Glomerular endothelial cell (primary cell): Measurements from ENCODE around the gene AOPEP. TPM values are rescaled to one million over a fixed set of nuclear protein-coding genes. Genes with fewer than 3 reads are reported as not detected.

Source experiments
- DNase-seq: peaks from one replicate; pipeline ENCODE4 v3.0.0-alpha.2; 2011; ENCODE audit warnings: low read depth, low spot score; ENCODE audit errors: extremely low read depth
- total RNA-seq: library from RNA; depleted of rRNA; stranded (reverse); fragments of >200 nt; gene quantifications from 2 replicates; pipeline ENCODE4 v1.2.3, GENCODE V29; 2015

The AOPEP gene
- total RNA-seq, 1 donor from 2014 or later: 20.7 TPM

GRCh38 chr9:94979904-94980507 is 253.5 kb downstream of the AOPEP start:
- no peak for DNase-seq

DNA sequence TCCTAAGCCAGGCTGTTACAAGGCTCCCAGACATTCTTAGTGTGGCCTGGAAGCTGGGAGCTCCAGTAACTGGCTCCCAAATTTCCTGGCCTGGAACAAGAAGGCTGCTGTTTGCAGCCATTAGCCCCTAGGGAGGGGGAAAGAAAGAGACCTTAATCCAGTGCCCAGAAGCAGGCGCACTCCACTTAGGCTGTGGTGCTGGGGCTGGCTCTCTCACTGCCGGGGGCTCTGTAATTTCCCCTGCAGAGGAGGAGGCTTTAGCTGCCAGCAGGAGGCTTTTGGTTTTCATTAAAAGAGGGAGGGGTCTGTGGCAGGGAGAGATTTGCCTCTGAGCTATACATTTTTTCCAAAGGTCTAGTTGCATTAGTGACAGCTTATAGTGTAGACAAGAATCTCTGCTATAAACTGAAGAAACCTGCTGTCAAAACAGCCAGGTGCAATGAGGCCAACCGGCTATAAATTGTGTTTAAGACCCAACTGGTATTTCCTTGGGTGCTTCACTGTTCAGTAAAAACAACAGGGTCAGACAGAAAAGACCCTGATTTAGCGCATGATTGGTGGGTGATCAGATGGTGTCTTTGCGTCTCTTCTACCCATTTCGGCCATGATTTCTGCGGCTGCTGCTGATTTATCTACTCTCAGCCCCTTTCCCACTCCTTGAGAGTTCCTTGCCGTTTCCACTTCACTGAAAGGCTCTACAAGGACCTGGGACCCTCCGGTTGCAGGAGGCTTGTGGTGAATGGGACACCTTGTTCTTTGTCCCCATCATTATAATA is 254.6 kb downstream of the AOPEP start:
- DNase-seq: no peak

- no peak for DNase-seq
These were observed 255.2 kb downstream of the AOPEP start for GRCh38 chr9:94981723-94982090.

- DNase-seq: no peak
These were observed 255.7 kb downstream of the AOPEP start for GRCh38 chr9:94982211-94982610.

GRCh38 chr9:94983552-94983951 is 257.1 kb downstream of the AOPEP start:
- DNase-seq: no peak

- no peak for DNase-seq
These were observed 258.5 kb downstream of the AOPEP start for GRCh38 chr9:94984891-94985476.

- no peak for DNase-seq
These were observed 259.1 kb downstream of the AOPEP start for GRCh38 chr9:94985649-94986048.

GRCh38 chr9:94987731-94988130 is 261.2 kb downstream of the AOPEP start:
- DNase-seq: no peak

DNA sequence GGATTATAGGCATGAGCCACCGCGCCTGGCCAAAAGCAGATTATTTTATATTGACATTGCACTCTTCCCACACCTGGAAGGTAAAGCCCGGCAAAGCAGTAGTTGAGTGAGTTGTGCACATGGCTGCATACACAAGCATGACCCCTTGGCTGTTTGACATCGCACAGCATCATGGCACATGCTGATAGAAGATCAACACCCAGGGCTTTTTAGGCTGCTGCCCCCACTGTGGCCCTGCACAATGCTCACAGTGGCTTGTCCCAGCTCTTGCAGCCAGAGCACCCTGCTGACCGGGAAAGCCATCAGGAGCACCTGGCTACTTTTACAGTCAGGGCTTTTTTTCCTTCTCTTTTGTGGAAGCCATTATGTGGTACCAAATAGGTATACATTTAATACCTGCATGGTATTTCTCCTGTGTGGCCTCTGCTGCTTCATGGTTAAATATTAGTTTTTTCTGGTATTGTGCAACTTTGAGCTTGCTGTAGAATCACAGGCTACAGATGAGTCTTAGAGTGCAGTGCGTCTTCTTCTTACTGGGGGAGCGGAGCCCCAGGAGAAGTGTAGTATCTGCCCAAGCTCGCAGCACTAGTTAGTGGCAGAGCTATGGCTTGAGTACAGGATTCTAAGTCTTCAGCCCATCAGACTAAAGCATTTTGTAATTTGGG is 264.5 kb downstream of the AOPEP start:
- DNase-seq: no peak

DNA sequence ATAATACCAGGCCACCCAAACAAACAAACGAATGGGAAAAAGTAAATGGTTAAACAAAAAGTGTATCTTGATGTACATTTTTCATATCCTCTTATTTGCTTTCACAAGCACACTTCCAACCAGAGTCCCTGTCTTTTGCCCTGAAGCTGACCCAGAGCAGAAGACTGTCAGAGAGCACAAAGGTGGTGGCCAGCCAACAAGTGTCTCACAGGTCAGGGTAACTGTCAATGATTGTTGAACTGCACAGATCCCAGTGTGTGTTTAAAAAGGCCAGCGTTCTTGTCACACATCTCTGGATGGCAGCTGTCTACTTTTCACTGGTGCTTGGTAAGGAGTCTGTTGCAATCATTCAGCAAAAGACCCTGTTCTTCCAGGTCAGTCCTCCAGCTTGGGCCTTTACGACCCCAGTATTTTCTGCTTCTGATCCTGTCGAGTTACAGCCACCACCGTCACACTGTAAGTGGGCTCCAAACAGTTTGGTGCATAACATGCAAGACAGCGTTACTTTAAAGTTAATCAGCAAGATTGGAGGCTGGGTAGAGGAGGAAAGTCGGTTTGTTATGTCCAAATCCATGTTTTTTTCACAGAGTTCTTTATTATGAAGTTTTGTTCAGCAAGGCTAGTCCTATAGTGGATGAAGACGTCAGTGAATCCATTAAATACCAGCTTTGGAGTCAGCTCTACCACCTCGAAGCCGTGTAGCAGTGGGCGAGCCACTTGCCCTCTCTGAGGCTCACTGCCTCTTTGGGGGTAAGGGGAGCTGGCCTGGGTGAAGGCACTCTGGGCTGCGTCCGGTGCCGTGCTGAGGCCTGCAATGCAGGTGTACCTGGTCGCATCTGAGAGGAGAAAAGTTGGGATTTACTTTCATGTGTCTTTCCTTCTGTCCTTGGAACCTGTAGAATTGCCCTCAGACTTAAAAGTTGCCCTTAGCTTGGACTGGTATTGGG is 265.7 kb downstream of the AOPEP start:
- no peak for DNase-seq

DNA sequence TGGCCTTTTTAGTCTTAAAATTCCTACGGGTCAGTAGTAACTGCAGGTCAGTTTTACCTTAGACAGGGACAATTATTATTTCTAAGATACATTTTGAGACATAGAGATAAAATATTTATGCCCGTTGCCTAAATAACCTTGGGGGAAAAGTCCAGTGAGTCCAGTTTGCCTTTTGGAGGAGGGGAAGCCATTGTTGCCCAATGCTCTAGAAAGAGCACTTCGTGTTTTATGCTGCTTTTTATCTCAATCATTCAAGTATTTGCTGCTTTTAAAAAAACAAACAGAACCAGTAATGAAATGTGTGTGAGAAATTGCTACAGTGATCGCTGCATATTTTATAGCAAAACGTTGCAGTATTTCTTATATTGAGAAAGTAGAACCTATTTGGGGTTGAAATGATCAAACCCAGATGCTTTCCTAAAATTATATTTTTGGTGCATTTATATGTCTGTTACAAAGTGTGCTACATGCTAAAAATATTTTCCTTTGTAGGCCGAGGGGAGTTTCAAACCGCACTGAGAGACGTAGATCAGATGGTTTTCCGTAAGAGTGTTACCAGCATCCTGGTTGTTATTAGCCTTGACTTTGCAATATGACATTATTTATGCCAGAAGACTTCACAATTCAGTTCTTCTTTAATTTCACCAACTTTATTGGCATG is 266.8 kb downstream of the AOPEP start:
- no peak for DNase-seq

- DNase-seq: no peak
These were observed 267.3 kb downstream of the AOPEP start for GRCh38 chr9:94993821-94994165.

- DNase-seq: no peak
These were observed 268.7 kb downstream of the AOPEP start for GRCh38 chr9:94995048-94995693.

GRCh38 chr9:94996641-94997040 is 270.1 kb downstream of the AOPEP start:
- no peak for DNase-seq

DNA sequence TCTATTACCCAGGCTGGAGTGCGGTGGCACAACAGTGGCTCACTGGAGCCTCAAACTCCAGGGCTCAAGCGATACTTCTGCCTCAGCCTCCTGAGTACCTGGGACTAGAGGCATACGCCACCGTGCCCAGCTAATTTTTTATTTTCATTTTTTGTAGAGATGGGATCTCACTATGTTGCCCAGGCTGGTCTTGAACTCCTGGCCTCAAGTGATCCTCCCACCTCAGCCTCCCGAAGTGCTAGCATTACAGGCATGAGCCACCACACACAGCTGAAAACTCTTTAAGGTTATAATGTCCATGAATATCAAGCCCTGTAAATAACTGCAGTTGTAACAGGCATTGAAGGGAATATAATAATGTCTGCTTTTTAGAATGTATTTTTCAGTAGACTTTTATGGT is 271.2 kb downstream of the AOPEP start:
- DNase-seq: no peak

DNA sequence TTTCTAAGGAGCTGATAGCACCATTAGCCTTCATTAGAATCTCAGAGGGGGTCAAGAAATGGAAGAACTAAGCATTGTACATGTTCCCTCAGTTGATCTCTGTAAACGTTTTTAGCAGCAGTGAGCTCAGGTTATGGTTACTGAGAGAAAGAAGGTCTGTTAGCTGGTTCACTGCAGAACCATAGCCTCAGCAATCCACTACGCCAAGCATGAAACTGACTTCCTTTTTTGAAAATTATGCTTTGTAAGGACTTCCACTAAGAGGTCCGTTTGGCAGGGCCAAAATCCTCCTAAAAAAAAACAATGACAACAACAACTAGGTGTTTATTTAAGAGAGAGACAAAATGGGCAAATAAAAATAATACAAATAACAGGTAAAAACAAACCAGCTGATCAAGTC is 273.3 kb downstream of the AOPEP start:
- no peak for DNase-seq

DNA sequence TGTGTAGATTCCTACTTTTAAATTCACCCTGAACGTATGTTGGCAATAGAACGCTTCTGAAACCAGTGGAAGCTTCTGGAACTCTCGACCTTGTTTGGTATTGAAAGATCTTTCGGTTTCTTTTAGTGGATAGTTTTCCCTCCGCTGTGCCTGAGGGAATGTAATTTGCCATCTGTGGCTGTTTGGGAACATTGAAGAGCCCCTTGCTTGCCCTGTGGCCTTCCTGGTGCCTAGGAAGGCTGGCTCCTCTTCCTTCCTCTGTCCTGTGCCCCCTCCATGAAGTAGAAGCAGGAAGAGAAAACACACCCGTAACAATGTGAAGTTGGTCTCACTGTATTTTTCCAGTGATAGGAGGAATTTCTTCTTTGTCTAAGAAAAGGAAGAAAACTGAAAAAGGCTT is 274.3 kb downstream of the AOPEP start:
- DNase-seq: no peak

DNA sequence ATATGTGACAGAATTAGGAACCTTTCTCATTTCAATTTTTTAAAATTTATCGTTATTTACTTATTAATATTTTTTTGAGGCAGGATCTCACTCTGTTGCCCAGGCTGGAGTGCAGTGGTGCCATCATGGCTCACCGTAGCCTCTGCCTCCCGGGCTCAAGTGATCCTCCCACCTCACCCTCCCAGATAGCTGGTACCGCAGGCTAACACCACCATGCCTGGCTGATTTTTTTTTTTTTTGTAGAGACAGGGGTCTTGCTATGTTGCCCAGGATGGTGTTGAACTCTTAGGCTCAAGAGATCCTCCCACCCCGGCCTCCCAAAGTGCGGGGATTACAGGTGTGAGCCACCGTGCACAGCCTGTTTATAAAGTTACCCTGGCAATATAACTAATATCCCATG is 275.2 kb downstream of the AOPEP start:
- no peak for DNase-seq

GRCh38 chr9:95003689-95004410 is 277.4 kb downstream of the AOPEP start:
- DNase-seq: no peak
